ENCODE measurements around the gene PIGU.

The PIGU gene

DNA sequence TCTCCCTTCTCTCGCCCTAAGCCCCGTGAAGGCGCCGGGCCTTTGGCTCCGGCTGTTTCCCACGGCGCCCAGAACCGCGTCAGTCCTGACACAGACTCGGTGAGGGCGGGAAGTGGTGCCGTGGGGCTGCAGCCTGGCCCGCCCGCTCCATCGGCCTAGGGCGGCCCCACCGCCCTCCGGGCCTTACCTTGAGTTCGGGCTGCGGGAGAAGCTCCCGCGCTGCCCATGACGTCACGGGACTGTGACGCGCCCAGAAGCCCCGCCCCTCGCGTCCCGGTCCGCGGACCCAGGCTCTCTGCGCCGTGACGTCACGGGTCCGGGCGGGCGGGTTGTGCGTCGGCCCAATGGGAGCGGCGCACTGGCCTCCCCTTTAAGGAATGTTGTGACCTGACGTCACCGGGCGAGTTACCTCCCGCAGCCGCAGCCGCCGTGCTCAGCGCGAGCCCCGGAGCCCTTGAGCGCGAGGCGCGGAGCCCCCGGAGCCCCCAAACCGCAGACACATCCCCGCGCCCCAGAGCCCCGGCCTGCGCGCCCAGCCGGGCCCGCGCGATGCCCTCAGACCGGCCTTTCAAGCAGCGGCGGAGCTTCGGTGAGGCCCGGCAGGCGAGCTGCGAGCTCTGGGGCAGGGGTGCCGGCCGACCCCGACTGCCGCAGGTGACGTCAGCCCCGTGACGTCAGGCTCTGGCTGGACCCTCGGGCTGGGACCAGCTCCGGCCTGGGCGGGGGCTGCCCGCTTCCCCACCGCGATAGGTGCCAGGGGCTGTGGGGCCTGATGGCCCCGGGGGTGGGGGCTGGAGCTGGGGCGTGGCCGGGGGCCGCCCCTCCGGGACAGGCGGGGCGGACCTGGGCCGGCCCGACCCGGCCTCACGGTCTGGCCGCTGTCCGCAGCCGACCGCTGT, 118.3 kb downstream of the PIGU start, which contains the start of gene MAP1LC3A:
Gene MAP1LC3A (plus strand): TSS at position 399 of the 899 bp plus-strand sequence. CDS start 151 bp downstream, at position 550.
- DNase-seq (ENCODE audit: low spot score): no peak

DNA sequence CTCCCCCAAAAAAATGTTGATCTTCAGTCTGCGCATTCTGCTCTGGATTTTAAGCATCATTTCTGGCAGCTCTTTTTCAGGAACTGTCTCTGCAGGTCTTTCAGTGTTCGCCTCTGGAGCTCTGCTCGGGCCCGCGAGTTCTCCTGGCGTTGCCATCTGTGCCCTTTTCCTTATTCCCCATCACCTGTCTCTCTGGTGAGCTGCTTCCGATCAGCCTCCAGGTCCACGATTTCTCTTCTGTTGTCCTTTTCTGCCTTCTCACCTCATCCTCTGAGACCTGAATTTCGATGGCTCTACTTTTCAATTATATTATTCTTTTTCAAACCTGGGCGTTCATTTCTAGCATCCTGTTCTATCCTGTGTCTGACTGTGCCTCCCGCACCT, 119.0 kb downstream of the PIGU start:
- FAIRE-seq (no peak), DNase-seq (ENCODE audit: low spot score) (no peak)

More for the DNA sequence above, 118.3 kb downstream of the PIGU start, which contains the start of gene MAP1LC3A:
- no peak for FAIRE-seq

DNA sequence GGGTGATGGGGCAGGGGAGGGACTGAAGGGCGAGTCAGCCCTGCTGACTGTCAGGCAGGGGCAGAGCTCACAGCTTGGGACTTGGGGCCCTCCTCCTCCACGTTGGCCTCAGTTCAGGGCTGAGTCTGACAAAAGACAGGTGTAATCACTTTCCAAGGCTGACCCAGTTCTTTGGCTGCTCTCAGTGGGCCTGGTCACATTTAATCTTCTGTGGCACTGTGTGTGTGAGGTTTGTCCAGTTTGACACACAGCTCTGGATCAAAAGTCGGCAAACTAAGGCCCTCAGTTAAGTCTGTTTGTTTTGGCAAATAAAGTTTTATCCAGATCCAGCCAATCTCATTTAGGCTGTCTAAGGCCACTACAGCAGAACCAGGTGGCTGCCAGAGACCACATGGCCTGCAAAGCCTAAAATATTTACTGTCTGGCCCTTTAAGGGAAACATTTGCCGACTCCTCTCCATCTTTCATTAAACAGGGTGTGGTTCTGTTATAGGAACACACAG, 123.5 kb downstream of the PIGU start:
- DNase-seq (ENCODE audit: low spot score) (no peak), FAIRE-seq (no peak)

DNA sequence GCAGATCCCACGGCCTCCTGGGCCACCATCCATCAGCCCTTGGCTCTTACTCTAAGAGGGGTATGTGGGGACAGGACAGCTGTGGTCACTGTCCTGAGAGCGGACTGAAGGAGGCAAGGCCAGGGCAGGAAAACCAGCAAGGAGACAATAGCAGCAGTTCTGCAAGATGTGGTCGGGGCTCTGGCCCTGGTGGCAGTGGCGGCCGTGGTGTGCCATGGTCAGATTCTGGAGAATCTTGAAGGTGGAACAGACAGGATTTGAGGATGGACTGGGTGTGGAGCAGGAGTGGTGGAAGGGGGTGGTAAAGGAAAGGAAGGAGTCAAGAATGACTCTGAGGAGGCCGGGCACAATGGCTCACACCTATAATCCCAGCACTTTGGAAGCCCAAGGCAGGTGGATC, 124.3 kb downstream of the PIGU start:
- DNase-seq (ENCODE audit: low spot score): no peak
- FAIRE-seq: no peak

DNA sequence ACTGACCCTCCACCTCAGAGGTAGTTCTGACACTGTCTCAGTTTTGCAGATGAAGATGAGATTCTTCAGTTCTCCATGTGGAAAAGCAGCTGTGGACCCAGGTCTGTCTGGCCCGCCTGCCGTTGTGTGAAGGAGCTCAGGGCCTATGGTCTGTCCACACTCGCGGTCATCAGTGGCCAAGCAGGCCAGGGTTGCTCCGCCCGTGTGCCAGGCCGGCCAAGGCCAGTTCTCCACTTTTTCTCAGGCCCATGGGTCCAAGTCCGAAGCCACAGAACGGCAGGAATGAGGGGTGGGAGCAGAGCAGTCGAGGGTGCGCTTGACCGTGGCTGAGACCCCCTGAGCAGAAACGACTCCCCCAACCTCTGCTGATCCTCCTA, 127.0 kb downstream of the PIGU start:
- DNase-seq (ENCODE audit: low spot score) (no peak), FAIRE-seq (no peak)

DNA sequence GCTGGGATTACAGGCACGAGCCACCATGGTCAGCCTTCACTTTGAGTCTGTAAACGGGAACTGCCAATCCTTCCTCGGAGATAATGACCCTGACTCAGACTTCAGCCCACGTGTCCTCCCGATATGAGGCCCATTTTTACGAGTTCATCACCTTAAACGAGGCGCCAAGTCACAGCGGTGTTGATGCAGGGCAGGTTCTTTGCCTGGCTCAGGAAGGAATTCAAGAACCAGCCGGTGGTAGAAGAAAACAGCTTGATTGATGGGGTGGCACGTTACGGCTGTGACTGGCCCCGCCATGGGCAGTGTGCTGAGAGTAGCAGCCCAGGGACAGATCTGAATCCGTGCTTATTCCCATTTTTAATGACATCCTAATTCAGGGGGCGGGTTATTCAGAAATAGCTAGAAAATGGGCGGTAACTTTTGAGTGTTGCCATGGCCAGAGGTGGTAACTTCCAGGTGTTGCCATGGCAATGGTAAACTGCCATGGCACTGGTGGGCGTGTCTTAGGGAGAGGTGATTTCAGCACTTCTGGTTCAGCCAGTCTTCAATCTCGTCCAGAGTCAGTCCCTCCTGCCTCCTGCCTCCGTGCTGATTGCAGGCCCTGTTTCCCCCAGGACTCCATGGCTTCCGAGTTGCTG, 127.5 kb downstream of the PIGU start:
- no peak for DNase-seq (ENCODE audit: low spot score)
- FAIRE-seq: no peak

DNA sequence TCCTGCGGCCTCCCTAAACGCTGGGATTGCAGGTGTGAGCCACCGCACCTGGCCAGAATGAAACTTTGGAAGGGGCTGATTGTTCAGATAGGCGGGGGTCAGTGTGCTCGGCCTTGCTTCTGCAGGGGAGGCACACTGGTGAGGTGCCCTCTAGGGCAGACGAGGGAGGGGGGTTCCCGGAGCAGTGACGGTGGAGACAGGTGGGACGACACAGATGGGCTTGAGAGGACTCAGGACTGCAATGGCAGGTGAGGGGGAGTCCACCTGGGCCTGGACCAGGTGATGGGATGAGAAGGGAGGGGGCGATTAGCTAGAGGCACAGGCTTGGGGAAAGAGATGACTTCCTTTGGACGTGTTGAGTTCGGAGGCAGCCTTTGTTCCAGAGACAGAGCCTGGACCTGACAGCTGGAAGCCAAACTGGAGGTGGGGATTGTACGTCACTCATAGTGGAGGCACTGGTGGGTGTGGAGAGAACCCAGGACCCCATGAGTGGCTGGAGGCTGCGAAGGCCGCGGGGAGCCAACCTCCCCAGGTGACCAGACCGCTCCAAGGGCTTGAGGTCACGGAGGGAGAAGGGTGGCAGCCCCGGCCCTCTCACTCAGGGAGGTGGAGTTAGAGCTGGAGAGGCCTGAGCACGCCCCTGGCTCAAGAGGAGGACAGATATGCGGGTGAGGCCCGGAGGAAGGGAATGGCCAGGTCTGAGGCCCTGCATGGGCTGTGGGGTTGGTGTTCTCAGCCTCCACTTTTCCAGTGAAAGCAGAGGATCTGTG, 128.9 kb downstream of the PIGU start:
- DNase-seq (ENCODE audit: low spot score) (no peak), FAIRE-seq (no peak)

DNA sequence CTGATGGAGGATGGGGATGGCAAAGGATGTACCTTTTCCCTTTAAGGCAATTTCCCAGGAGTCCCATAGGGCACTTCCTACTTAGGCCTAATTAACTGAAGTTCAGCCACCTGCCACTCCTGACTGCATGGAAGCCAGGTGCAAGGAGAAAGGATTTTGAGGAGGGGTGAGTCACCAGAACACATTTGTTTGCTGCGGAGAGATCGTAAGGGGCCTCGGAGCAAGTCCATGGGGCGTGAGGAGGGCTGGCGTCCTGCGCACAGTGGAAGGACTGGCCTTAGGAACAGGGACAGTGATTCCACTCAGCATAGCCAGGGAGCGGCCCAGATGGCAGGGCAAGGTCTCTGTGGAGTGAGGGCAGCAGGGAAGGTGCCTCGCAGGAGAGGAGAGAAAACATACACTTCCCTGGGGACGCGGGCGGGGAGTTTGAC, 130.1 kb downstream of the PIGU start:
- FAIRE-seq: no peak
- no peak for DNase-seq (ENCODE audit: low spot score)

DNA sequence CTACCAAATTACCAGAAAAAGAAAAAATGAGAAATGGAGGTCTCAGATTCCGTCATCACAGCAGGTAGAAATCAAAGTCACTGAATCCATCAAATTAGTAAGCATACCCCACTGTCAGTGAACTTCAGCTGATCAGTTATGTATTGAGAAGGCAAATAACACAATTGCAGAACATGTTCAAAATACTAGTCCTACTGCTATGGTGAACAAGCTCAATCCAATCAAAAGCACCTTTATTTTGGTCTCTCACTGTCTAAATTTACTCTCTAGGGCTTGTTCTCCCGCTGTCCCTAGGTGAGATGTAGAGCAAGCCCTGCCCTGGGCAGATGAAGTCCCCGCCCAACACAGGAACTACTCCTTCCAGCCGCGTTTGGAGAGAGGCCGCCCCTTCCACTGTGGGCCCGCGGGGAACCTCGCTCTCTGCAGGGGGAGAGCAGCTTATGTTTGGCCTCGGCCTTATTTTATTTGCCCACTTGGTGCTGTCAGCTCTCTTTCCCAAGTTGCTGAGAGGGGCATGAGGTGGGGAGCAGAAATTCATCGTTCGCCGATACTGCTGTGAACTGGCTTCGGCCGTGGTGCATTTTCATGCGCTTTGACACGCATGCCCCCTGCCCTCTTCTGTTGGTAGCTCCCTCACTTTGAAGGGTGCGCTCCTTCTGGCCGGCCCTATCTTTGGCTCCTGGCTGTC, 132.6 kb downstream of the PIGU start:
- DNase-seq (ENCODE audit: low spot score): no peak
- FAIRE-seq: no peak

DNA sequence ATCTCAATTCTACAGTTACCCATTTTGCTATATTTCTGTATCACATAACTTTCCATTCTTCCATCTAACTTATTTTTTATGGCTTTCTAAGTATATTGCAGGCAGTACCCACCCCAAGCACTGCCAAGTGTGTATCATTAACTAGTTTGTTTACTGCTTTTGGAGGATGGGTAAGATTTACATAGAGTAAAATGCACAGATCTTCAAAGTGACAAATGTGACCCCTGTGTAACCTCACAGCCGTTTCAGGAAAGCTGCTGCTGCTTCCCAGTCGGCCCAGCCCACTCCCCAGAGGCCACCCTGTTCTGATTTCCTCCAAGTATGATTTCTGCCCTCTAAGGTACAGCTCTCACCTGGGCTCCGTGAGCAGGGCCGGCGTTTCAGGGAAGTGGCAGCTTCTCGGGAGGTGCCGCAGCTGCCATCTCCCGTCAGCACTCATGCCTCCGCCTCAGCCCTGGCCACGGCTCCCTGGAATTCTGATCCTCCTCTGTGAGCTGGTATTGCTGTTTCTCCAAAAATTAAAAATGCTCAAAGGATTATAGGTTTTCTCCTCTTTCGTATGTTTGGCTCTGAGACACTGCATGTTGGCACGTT, 133.3 kb downstream of the PIGU start:
- no peak for FAIRE-seq
- DNase-seq (ENCODE audit: low spot score): no peak

DNA sequence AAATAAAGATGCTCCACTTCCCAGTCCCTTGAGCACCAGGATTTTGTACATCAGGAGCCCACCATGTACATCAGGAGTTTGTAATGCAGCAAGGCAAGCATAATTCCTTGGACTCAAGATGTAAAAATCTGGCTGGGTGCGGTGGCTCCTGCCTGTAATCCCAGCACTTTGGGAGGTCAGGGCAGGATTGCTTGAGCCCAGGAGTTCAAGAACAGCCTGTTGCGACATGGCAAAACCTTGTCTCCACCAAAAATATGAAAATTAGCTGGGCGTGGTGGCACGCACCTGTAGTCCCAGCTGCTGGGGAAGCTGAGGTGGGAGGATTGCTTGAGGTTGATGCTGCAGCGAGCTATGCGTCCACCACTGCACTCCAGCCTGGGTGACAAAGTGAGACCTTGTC, 134.5 kb downstream of the PIGU start:
- DNase-seq (ENCODE audit: low spot score) (no peak), FAIRE-seq (no peak)

DNA sequence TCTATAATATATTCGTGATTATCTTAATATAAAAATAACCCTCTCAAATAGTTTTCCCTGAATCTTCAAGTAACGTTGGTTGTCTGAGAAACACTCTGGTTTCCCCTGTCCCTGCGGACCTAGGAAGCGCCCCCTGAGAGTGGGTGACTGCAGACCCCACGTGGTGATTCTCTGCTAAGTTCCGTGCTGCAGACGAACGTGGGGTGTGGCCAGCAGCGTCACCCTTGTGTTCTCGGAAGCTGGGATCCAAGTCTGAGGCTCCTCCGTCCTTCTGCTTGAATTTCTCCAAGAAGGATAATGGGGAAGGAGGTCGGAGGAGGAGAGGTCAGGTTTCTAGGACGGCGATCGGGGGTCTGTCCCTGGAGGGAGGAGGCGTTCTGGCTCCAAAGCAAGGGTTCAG, 135.0 kb downstream of the PIGU start:
- FAIRE-seq (no peak), DNase-seq (ENCODE audit: low spot score) (no peak)

DNA sequence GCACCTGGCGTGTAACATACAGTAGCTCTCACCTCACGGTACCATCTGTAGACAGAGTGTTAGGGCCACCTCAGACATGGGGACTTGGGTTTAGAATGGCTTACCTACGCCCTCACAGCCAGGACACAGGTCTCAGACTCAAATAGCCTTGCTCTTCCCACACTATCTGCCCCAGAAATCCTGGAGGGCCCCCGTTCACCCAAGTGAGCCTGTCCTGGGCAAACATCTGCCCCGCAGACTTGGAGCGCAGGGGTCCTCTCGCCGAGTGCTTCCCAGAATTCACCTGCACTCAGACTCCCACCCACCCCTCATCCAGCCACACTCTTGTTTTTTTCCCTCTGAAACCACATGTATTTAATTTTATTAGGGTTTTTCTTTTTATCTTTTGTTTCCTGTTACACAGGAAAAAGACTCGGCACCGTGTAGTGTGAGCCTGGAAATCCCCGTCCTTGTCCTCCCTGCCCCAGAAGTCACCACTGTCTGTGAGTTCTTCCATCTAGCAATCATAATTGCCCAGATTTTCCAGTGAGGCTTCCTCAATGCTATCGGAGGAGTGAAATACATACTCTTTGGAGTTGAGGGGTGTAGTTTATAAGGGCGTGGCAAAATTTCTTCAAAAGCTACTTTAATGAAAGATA, 135.5 kb downstream of the PIGU start:
- DNase-seq (ENCODE audit: low spot score) (no peak), FAIRE-seq (no peak)

DNA sequence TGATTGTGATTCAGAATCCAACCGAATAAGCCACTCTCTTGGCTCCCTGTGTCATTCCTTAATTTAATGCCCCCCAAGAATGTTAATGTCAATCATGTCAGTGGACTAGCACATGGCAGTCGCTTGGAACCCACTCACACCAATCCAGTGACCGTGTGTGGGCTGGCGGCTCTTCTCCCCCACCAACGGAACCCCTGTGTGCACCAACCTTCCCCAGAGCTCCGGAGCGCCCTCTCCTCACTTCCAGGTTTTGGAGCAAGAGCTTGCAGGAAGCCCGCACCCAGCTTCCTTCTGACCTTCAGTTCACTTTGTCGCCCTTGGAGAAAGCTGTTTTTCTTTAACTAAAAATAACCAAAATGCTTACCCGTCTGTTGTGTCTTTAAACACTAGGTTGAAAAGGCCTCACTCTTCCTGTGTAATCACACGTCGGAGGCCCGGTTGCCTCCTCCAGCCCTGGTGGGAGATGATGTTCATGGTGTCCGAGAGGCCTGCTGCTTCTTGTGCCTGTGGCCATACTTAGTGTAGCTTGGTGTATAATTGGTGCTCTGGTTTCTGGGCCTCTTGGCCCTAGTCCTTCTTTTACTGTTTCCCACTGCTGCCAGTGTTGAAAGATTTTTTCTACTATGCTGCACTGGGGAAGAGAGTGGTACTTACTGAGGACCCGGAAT, 136.2 kb downstream of the PIGU start:
- FAIRE-seq (no peak), DNase-seq (ENCODE audit: low spot score) (no peak)

DNA sequence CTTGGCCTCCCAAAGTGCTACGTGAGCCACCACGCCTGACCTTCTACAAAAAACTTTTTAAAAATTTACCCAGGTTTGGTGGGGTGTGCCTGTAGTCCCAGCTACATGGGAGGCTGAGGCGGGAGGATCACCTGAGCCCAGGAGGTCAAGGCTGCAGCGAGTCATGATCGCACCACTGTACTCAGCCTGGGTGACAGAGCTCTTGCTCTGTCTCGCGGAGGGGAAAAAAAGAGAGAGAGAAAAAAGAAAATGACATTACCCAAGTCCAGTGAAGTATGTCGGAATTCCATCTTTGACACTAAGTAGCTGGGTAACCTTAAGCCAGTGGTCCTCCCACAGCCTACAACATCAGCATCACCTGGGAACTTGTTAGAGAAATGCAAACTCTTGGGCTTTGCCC, 137.1 kb downstream of the PIGU start:
- DNase-seq (ENCODE audit: low spot score) (no peak), FAIRE-seq (no peak)

DNA sequence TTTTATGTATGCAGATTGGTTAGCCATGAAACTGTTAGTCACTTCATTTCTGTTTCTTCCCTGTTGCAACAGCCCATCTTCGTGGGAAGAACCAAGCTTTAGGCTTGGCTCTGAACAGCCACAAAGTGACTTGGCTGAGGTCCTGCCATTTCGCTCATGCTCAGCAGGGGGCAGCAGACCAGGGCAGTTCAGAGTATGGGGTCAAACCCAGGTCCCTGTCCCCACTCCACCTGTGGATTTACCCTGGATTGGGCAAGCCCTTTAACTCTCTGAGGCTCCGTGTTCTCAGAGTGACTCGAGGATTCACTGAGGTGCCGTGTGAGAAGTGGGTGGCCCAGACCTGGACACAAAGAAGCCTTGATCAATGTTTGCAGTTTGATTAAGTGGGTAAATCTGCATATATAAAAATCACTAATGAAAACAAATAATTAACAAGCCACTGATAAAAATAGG, 138.2 kb downstream of the PIGU start:
- FAIRE-seq: no peak

DNA sequence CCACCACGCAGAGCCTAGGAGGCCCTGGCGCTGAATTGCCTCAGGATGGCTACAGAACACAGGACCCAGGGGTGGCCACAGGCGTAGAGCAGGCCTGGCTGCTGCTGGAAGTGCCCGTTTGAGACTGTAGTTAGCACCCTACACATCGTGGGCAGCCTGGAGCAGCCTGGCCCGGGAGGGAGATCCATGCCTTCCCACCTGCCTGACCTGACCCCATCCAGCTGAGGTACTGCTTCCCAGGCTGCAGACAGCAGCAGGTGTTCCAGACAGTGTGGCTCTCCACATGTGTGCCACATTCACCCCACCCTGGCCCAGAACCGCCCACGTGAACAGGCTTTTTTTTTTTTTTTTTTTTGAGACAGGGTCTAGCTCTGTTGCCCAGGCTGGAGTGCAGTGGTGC, 139.2 kb downstream of the PIGU start:
- DNase-seq (ENCODE audit: low spot score): no peak
- no peak for FAIRE-seq

More for the DNA sequence above, 138.2 kb downstream of the PIGU start:
- no peak for DNase-seq (ENCODE audit: low spot score)

DNA sequence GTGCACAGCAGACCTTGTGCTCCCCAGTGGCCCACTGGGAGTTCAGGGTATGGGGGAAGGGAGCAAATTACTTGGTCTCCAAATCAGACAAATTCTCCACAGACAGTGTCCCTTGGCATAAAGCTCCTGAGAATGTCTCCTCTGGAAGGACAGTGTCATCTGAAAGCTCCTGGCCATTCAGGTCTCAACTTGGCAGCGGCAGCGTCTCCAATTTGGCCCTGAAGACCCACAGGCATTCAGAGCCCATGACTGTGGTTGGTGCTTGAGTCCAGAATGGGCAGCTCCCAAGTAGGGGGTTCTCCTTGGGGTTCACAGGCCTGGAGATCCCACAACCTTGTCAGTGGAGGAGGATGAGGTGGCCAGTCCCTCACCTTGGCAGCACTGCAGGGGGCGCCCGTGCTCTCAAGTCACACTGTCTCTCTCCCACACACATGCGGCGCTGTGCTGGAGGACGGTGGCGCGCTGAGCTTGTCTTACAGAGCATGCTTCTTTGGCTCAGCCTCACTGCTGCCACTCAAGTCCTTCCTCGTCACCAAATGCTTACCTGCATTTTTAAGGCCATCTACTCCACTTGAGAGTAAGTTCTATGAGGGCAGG, 140.0 kb downstream of the PIGU start:
- DNase-seq (ENCODE audit: low spot score) (no peak), FAIRE-seq (no peak)

DNA sequence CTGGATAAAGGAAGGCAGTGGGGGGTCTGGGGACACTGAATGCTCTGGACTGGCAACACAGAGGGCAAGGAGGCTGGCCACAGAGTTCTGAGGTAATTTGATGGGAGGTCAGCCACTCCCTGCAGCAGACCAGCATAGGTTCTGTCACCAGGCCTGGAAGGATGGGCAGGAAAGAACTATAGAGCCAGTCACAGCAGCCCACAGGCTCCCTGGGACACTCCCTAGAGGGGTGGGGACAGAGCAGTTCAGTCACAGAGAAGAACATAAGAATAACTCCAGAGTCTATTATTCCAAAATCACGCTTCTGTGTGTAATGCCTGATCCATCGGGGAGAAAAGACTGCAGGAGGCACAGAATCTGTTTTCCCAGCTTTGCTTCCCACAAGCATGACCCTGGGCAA, 141.0 kb downstream of the PIGU start:
- DNase-seq (ENCODE audit: low spot score): no peak
- FAIRE-seq: no peak
